GM12891 (cell line): ENCODE results near the gene ARR3.

Source experiments
- POLR2A ChIP-seq: IDR thresholded peaks from 2 replicates; pipeline ENCODE4 v1.6.1; 2011; ENCODE audit warnings: low read depth, low read length, control low read depth
- POLR2AphosphoS5 ChIP-seq: IDR thresholded peaks from 2 replicates; pipeline ENCODE4 v1.6.1; 2011; ENCODE audit warnings: low read depth, low read length, control low read depth
- POU2F2 ChIP-seq: IDR thresholded peaks from 2 replicates; pipeline ENCODE4 v1.6.1; 2011; ENCODE audit warnings: low read depth, mild to moderate bottlenecking, control low read depth, low read length, moderate library complexity
- TAF1 ChIP-seq: IDR thresholded peaks from 2 replicates; pipeline ENCODE4 v1.6.1; 2011; ENCODE audit warnings: low read depth, low read length, control low read depth

DNA sequence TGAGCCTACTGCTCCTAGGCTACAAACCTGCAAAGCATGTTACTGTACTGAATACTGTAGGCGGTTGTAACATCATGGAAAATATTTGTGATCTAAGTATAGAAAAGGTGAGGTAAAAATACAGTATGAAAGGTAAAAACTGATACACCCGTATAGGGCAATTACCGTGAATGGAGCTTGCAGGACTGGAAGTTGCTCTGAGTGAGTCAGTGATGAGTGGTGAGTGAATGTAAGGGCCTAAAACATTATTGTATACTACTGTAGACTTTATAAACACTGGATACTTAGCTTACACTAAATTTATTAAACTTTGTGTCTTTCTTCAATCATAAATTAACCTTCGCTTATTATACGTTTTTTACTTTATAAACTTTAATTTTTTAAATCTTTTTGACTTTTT lies 25.5 kb downstream of the ARR3 start:
- no peak for TF ChIP-seq POLR2A
- TF ChIP-seq POU2F2: no peak
- TF ChIP-seq POLR2AphosphoS5: no peak
- no peak for TF ChIP-seq TAF1
